Stomach smooth muscle (tissue), 2 donors: ENCODE results near the gene EOGT.

Experiments used
- H3K27ac ChIP-seq: one replicate; pipeline ENCODE4 v1.7.0; 2013; ENCODE audit warnings: mild to moderate bottlenecking, low read length, inconsistent platforms
- H3K27me3 ChIP-seq, 2 donors: one replicate each; pipeline ENCODE4 v1.7.0; 2013; ENCODE audit warnings: low read length in 2 of 2; ENCODE audit not compliant: insufficient read depth in 2 of 2, control insufficient read depth in 1 of 2
- H3K36me3 ChIP-seq, 2 donors: one replicate each; pipeline ENCODE4 v1.7.0; 2013; ENCODE audit warnings: low read length in 2 of 2; ENCODE audit not compliant: control insufficient read depth in 2 of 2, insufficient read depth in 2 of 2
- H3K4me1 ChIP-seq: one replicate; pipeline ENCODE4 v1.7.0; 2013; ENCODE audit warnings: low read length; ENCODE audit not compliant: control insufficient read depth, insufficient read depth
- H3K4me3 ChIP-seq, 2 donors: one replicate each; pipeline ENCODE4 v1.7.0; 2013; ENCODE audit warnings: low read length in 2 of 2
- H3K9ac ChIP-seq, 2 donors: one replicate each; pipeline ENCODE4 v1.7.0; 2013; ENCODE audit warnings: low read length in 2 of 2, mild to moderate bottlenecking in 1 of 2
- H3K9me3 ChIP-seq, 2 donors: one replicate each; pipeline ENCODE4 v1.7.0; 2013; ENCODE audit warnings: low read length in 2 of 2; ENCODE audit not compliant: control insufficient read depth in 2 of 2
- donor health status: healthy.
- donor health status: Pancreatic carcinoma.

The EOGT gene

GRCh38 chr3:68963376-68963775 is 50.1 kb downstream of the EOGT start:
- H3K9ac ChIP-seq: no peak overlapping the region
- no peaks in the 10 kb centered on the region for H3K9me3 ChIP-seq
- no peaks in the 10 kb centered on the region for H3K4me1 ChIP-seq
- no peaks in the 10 kb centered on the region for H3K36me3 ChIP-seq
- H3K27ac ChIP-seq: no peak overlapping the region
- no peaks in the 10 kb centered on the region for H3K27me3 ChIP-seq
- no peak overlapping the region for H3K4me3 ChIP-seq

GRCh38 chr3:68958932-68959331 is 54.6 kb downstream of the EOGT start:
- H3K9ac ChIP-seq: no peak overlapping the region
- no peaks in the 10 kb centered on the region for H3K36me3 ChIP-seq
- no peaks in the 10 kb centered on the region for H3K9me3 ChIP-seq
- no peaks in the 10 kb centered on the region for H3K4me1 ChIP-seq
- H3K4me3 ChIP-seq: no peak overlapping the region
- H3K27ac ChIP-seq: no peak overlapping the region
- no peaks in the 10 kb centered on the region for H3K27me3 ChIP-seq

GRCh38 chr3:68957895-68958294 is 55.6 kb downstream of the EOGT start:
- Histone ChIP-seq H3K4me3 (no peak overlapping the region), H3K27ac (no peak overlapping the region), H3K4me1 (no peaks in the 10 kb centered on the region), H3K27me3 (no peaks in the 10 kb centered on the region), H3K36me3 (no peaks in the 10 kb centered on the region), H3K9me3 (no peaks in the 10 kb centered on the region), H3K9ac (no peak overlapping the region)

GRCh38 chr3:68953816-68954444 is 59.6 kb downstream of the EOGT start:
- Histone ChIP-seq H3K4me1 (no peaks in the 10 kb centered on the region), H3K27me3 (no peaks in the 10 kb centered on the region), H3K27ac (no peak overlapping the region), H3K9me3 (no peaks in the 10 kb centered on the region), H3K36me3 (no peaks in the 10 kb centered on the region), H3K4me3 (no peak overlapping the region), H3K9ac (no peak overlapping the region)

GRCh38 chr3:68945225-68945624 is 68.3 kb downstream of the EOGT start:
- H3K9ac ChIP-seq: no peak overlapping the region
- H3K27ac ChIP-seq: no peak overlapping the region
- H3K4me1 ChIP-seq: no peaks in the 10 kb centered on the region
- H3K36me3 ChIP-seq: no peaks in the 10 kb centered on the region
- H3K27me3 ChIP-seq: peaks cover 2 to 3% of the 10 kb centered on the region in 2 donors
- H3K9me3 ChIP-seq: no peaks in the 10 kb centered on the region
- H3K4me3 ChIP-seq: no peak overlapping the region

GRCh38 chr3:68943753-68944500 is 69.6 kb downstream of the EOGT start:
- H3K27ac ChIP-seq: no peak overlapping the region
- no peaks in the 10 kb centered on the region for H3K9me3 ChIP-seq
- H3K4me3 ChIP-seq: no peak overlapping the region
- peaks cover 2 to 3% of the 10 kb centered on the region in 2 donors for H3K27me3 ChIP-seq
- no peak overlapping the region for H3K9ac ChIP-seq
- H3K4me1 ChIP-seq: no peaks in the 10 kb centered on the region
- H3K36me3 ChIP-seq: no peaks in the 10 kb centered on the region

GRCh38 chr3:68941055-68941454 is 72.4 kb downstream of the EOGT start:
- no peak overlapping the region for H3K4me3 ChIP-seq
- no peaks in the 10 kb centered on the region for H3K4me1 ChIP-seq
- H3K27me3 ChIP-seq: peaks cover 2 to 3% of the 10 kb centered on the region in 2 donors
- H3K36me3 ChIP-seq: no peaks in the 10 kb centered on the region
- no peaks in the 10 kb centered on the region for H3K9me3 ChIP-seq
- no peak overlapping the region for H3K9ac ChIP-seq
- no peak overlapping the region for H3K27ac ChIP-seq

GRCh38 chr3:68936856-68937255 is 76.6 kb downstream of the EOGT start:
- Histone ChIP-seq H3K36me3 (no peaks in the 10 kb centered on the region), H3K27me3 (peaks cover 5 to 19% of the 10 kb centered on the region in 2 donors), H3K9me3 (no peaks in the 10 kb centered on the region)

GRCh38 chr3:68935778-68936177 is 77.7 kb downstream of the EOGT start:
- Histone ChIP-seq H3K27me3 (peaks cover 15 to 26% of the 10 kb centered on the region in 2 donors), H3K9ac (no peak overlapping the region), H3K27ac (no peak overlapping the region), H3K4me3 (no peak overlapping the region), H3K4me1 (peaks cover 12% of the 10 kb centered on the region), H3K9me3 (no peaks in the 10 kb centered on the region), H3K36me3 (no peaks in the 10 kb centered on the region)

More at GRCh38 chr3:68936856-68937255, 76.6 kb downstream of the EOGT start:
- Histone ChIP-seq H3K4me3 (no peak overlapping the region), H3K27ac (no peak overlapping the region), H3K4me1 (peaks cover 7% of the 10 kb centered on the region), H3K9ac (no peak overlapping the region)

GRCh38 chr3:68931406-68932149 is 81.9 kb downstream of the EOGT start:
- Histone ChIP-seq H3K4me1 (peaks cover 12% of the 10 kb centered on the region), H3K9me3 (no peaks in the 10 kb centered on the region), H3K27ac (no peak overlapping the region), H3K27me3 (peaks cover 23 to 37% of the 10 kb centered on the region in 2 donors), H3K4me3 (peak overlapping the region in 1 of 2 donors; percentile 60), H3K36me3 (no peaks in the 10 kb centered on the region), H3K9ac (no peak overlapping the region)
